ENCODE measurements around the gene PER1. TPM values are rescaled to one million over a fixed set of nuclear protein-coding genes. Genes with fewer than 3 reads are reported as not detected.

Gene PER1
- total RNA-seq, 1 experiment from 2014 or later = 87.6 TPM

DNA sequence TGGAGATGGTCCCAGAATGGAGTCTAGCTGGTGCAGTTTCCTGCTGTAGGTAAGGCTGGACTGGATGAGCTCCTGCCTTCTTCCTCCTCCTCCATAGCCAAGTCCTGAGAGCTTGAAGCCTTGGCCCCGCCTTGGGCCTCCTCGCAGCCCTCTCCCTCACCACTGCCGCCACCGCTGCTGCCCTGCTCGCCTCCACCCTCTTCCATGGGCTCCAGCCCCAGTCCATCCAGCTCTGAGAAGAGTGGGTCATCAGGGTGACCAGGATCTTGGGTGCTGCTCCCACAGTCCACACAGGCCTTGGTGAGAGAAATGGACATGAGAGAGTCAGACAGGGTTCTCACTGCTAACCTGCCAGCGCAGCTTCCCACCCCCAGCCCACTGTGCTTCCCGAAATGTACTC lies 11.2 kb downstream of the PER1 start:
- ChIA-PET RAD21 (ENCODE audit: low non-redundant PET in 1 of 2, low total read pairs in 2 of 2, uncharacterized antibody in 2 of 2, unreplicated experiment in 2 of 2) (no interaction called here), POLR2A (interaction anchor here (1.1 to 1.9 kb wide), 2 partner anchors 10 to 13 kb away, joined by 4 read pairs; no protein-coding TSS in a partner anchor), CTCF (interaction anchor here (1.6 kb wide), 1 partner anchor 10 kb away, joined by 4 read pairs; no protein-coding TSS in a partner anchor)
- Histone ChIP-seq H3K9me2 (ENCODE audit: insufficient read depth) (no peaks in the 10 kb centered on the region), H3K36me3 (ENCODE audit: control insufficient read depth in 1 of 2, insufficient read depth in 2 of 2, low read length in 2 of 2) (peaks cover 12 to 40% of the 10 kb centered on the region in 2 experiments), H3K4me3 (replicated peaks in 1 of 2; ENCODE audit: low read depth in 1 of 2, low read length in 2 of 2) (no peak overlapping the region), H4K20me1 (ENCODE audit: insufficient read depth) (0 out of 2 replicates have a peak, but pooled peaks cover 6% of the 10 kb centered on the region), H3K27ac (ENCODE audit: low read depth, low read length) (peak overlapping the region; percentile 63; the same call in 1 of the 2 replicates), H3K9me3 (ENCODE audit: control insufficient read depth in 1 of 2, insufficient read depth in 1 of 2, low read depth in 1 of 2, low read length in 2 of 2) (no peaks in the 10 kb centered on the region), H3K27me3 (ENCODE audit: insufficient read depth, low read length) (no peaks in the 10 kb centered on the region), H3K79me2 (ENCODE audit: insufficient read depth, low read length) (no peaks in the 10 kb centered on the region), H3K4me2 (ENCODE audit: low read length) (no peak overlapping the region), H3K4me1 (ENCODE audit: control insufficient read depth in 1 of 2, insufficient read depth in 2 of 2, low read length in 2 of 2) (peaks cover 17 to 47% of the 10 kb centered on the region in 2 experiments), H3K9ac (ENCODE audit: low read length) (no peak overlapping the region), H2AFZ (ENCODE audit: low read depth, low read length, poor library complexity, severe bottlenecking) (no peak overlapping the region)
- no peak for TF ChIP-seq EGR1 (IDR thresholded peaks at IDR 0.05; ENCODE audit: low read depth)
- no peak for TF ChIP-seq YY1 (IDR thresholded peaks at IDR 0.05; ENCODE audit: extremely low read depth, insufficient replicate concordance, low read depth, low read length)
- TF ChIP-seq, protein P1, sequence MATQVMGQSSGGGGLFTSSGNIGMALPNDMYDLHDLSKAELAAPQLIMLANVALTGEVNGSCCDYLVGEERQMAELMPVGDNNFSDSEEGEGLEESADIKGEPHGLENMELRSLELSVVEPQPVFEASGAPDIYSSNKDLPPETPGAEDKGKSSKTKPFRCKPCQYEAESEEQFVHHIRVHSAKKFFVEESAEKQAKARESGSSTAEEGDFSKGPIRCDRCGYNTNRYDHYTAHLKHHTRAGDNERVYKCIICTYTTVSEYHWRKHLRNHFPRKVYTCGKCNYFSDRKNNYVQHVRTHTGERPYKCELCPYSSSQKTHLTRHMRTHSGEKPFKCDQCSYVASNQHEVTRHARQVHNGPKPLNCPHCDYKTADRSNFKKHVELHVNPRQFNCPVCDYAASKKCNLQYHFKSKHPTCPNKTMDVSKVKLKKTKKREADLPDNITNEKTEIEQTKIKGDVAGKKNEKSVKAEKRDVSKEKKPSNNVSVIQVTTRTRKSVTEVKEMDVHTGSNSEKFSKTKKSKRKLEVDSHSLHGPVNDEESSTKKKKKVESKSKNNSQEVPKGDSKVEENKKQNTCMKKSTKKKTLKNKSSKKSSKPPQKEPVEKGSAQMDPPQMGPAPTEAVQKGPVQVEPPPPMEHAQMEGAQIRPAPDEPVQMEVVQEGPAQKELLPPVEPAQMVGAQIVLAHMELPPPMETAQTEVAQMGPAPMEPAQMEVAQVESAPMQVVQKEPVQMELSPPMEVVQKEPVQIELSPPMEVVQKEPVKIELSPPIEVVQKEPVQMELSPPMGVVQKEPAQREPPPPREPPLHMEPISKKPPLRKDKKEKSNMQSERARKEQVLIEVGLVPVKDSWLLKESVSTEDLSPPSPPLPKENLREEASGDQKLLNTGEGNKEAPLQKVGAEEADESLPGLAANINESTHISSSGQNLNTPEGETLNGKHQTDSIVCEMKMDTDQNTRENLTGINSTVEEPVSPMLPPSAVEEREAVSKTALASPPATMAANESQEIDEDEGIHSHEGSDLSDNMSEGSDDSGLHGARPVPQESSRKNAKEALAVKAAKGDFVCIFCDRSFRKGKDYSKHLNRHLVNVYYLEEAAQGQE (IDR thresholded peaks at IDR 0.05; ENCODE audit: low read depth) = no peak
- no peak for TF ChIP-seq TCF7L2 (IDR thresholded peaks at IDR 0.05; ENCODE audit: borderline replicate concordance, extremely low read depth, insufficient read depth, insufficient read length)
- TF ChIP-seq SIN3A (IDR thresholded peaks at IDR 0.05; ENCODE audit: low read depth) = no peak
- TF ChIP-seq POLR2AphosphoS5 (IDR thresholded peaks at IDR 0.05; ENCODE audit: low read depth, low read length) = no peak
- no peak for TF ChIP-seq CBX3 (IDR thresholded peaks at IDR 0.05; ENCODE audit: low read depth)
- TF ChIP-seq, protein P2, sequence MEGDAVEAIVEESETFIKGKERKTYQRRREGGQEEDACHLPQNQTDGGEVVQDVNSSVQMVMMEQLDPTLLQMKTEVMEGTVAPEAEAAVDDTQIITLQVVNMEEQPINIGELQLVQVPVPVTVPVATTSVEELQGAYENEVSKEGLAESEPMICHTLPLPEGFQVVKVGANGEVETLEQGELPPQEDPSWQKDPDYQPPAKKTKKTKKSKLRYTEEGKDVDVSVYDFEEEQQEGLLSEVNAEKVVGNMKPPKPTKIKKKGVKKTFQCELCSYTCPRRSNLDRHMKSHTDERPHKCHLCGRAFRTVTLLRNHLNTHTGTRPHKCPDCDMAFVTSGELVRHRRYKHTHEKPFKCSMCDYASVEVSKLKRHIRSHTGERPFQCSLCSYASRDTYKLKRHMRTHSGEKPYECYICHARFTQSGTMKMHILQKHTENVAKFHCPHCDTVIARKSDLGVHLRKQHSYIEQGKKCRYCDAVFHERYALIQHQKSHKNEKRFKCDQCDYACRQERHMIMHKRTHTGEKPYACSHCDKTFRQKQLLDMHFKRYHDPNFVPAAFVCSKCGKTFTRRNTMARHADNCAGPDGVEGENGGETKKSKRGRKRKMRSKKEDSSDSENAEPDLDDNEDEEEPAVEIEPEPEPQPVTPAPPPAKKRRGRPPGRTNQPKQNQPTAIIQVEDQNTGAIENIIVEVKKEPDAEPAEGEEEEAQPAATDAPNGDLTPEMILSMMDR (IDR thresholded peaks at IDR 0.05 in 2 of 3, conservative IDR thresholded peaks at IDR 0.05 in 1 of 3; ENCODE audit: borderline replicate concordance in 1 of 3, insufficient read depth in 1 of 3, low read depth in 2 of 3, low read length in 2 of 3) = no peak
- no peak for TF ChIP-seq RAD21 (IDR thresholded peaks at IDR 0.05; ENCODE audit: low read depth)
- no peak for TF ChIP-seq EZH2 (IDR thresholded peaks at IDR 0.05)
- TF ChIP-seq SP1 (IDR thresholded peaks at IDR 0.05; ENCODE audit: low read depth) = no peak
- TF ChIP-seq, protein P3, sequence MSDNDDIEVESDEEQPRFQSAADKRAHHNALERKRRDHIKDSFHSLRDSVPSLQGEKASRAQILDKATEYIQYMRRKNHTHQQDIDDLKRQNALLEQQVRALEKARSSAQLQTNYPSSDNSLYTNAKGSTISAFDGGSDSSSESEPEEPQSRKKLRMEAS (IDR thresholded peaks at IDR 0.05) = no peak
- DNase-seq (ENCODE audit: low read depth, low spot score) (no peak), ATAC-seq (no peak)
- intact Hi-C loops (cut with micrococcal nuclease) = no loop called here
- BruUV-seq (replicated peaks) = no TSS peak
